GM06990 (cell line): ENCODE results near the gene SYK.

Experiments
- DNase-seq: peaks from one replicate; pipeline ENCODE4 v3.0.0-alpha.2; 2011; ENCODE audit not compliant: insufficient read length; ENCODE audit errors: extremely low read depth
- H3K27me3 ChIP-seq: replicated peaks from 2 replicates; pipeline ENCODE4 v1.6.0; 2011; ENCODE audit warnings: low read length; ENCODE audit not compliant: control insufficient read depth, insufficient read depth
- H3K36me3 ChIP-seq: 2 replicates; pipeline ENCODE4 v1.5.1; 2011; ENCODE audit warnings: low read length; ENCODE audit not compliant: control insufficient read depth, insufficient read depth
- H3K4me3 ChIP-seq: replicated peaks from 2 replicates; pipeline ENCODE4 v1.5.1; 2011; ENCODE audit warnings: low read depth, mild to moderate bottlenecking, control low read depth, low read length
- TF ChIP-seq, protein P1 (sequence below): IDR thresholded peaks from 2 replicates; pipeline ENCODE4 v1.5.1; 2011; ENCODE audit warnings: low read length, control low read depth, mild to moderate bottlenecking, inconsistent platforms; ENCODE audit not compliant: insufficient read depth, poor library complexity, severe bottlenecking

Gene SYK

DNA sequence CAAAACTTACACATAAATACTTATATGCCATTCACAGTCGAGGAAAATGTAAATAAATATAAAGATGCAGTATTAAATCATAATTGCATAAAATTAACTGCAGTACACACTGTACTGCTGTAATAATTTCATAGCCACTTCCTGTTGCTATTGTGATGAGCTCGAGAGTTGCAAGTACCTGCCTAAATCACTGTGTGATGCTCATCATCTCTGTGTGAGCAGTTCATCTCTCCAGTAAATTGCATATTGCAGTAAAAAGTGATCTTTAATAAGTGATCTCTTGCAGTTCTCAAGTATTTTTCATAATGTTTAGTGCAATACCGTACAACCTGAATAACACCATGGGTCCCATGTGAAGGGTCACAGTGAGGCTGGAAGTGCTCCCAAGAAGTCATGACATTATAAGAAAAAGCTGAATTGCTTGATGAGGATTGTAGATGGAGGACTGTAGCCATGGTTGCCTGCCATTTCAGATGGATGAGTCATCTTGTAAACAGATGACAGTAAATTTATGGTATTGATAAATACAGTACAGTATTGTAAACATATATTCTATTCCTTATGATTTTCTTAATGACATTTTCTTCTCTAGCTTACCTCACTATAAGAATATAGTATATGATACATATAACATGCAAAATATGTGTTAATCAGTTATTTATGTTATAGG lies 34.9 kb downstream of the SYK start:
- Histone ChIP-seq H3K4me3 (no peak overlapping the region), H3K36me3 (no peaks in the 10 kb centered on the region; the same call in 1 of the 2 replicates), H3K27me3 (no peaks in the 10 kb centered on the region)
- TF ChIP-seq, protein P1, sequence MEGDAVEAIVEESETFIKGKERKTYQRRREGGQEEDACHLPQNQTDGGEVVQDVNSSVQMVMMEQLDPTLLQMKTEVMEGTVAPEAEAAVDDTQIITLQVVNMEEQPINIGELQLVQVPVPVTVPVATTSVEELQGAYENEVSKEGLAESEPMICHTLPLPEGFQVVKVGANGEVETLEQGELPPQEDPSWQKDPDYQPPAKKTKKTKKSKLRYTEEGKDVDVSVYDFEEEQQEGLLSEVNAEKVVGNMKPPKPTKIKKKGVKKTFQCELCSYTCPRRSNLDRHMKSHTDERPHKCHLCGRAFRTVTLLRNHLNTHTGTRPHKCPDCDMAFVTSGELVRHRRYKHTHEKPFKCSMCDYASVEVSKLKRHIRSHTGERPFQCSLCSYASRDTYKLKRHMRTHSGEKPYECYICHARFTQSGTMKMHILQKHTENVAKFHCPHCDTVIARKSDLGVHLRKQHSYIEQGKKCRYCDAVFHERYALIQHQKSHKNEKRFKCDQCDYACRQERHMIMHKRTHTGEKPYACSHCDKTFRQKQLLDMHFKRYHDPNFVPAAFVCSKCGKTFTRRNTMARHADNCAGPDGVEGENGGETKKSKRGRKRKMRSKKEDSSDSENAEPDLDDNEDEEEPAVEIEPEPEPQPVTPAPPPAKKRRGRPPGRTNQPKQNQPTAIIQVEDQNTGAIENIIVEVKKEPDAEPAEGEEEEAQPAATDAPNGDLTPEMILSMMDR, result no peak
- no peak for DNase-seq

DNA sequence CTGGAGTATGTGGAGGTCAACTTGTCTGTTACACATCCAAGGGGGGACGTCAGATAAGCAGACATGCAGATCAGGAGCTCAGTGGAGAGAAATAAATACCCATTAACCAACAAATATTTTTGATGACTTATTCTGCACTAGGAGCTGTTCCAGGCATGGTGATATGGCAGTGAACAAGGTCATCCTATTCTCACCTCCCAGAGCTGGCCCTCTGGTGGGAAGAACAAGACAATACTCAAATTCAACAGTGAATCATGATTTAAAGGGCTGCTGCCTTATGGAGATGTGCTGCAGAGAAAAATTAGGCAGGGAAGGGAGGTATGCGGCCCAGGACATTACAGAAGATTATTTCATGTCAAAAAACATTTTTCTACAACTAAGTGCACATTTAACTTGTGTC lies 36.5 kb downstream of the SYK start:
- no peak overlapping the region for H3K4me3 ChIP-seq
- TF ChIP-seq, protein P1, result no peak
- H3K27me3 ChIP-seq, result no peaks in the 10 kb centered on the region
- DNase-seq, result no peak
- H3K36me3 ChIP-seq, result no peaks in the 10 kb centered on the region; the same call in 1 of the 2 replicates

DNA sequence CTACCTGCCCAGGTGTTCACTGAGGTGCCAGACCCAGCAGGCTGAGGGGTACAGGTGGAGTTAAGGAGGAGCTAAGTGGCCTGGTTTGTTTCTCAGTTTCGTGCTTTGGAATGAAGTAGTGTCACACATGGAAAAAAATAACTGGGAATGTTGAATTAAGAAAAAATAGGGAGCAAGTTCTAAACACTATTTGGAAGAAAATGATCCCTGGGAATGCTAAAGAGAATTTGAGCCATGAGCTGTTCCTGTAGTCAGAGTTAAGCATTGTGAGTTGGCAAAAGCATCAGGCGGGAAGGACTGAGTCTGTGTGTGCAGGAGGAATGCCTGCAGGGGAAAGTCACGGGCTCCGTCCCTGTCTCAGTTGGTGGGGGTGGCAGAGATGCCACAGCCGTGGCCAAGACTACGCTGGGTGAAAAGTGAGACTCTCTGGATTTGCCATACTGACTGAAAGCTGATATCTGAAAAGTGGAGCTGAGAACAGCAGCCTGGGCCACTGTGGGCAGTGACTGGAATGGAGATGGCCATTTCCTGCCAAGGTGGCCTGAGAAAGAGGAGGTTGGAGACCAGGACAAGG lies 37.0 kb downstream of the SYK start:
- H3K36me3 ChIP-seq, result no peaks in the 10 kb centered on the region; the same call in 1 of the 2 replicates

GRCh38 chr9:90839183-90839728 lies 37.6 kb downstream of the SYK start:
- Histone ChIP-seq H3K36me3 (peaks cover 1% of the 10 kb centered on the region), H3K4me3 (no peak overlapping the region), H3K27me3 (no peaks in the 10 kb centered on the region)
- TF ChIP-seq, protein P1, result no peak
- DNase-seq, result no peak

More for the DNA sequence above, 37.0 kb downstream of the SYK start:
- TF ChIP-seq, protein P1, result no peak
- H3K27me3 ChIP-seq, result no peaks in the 10 kb centered on the region
- H3K4me3 ChIP-seq, result no peak overlapping the region
- DNase-seq, result no peak

GRCh38 chr9:90840696-90841095 lies 39.1 kb downstream of the SYK start:
- H3K4me3 ChIP-seq, result no peak overlapping the region
- peaks cover 1% of the 10 kb centered on the region for H3K36me3 ChIP-seq
- DNase-seq, result no peak
- TF ChIP-seq, protein P1, result no peak
- H3K27me3 ChIP-seq, result no peaks in the 10 kb centered on the region
